Calu3 (cell line): ENCODE results near the gene NCLN. TPM values are rescaled to one million over a fixed set of nuclear protein-coding genes. Genes with fewer than 3 reads are reported as not detected.
A peak's percentile ranks its signal among the peaks of the same experiment; 100 is the strongest.

Experiments used
- BruUV-seq: library from RNA; stranded (reverse); fragments of 400-500 nt; replicated peaks from 2 replicates; lab custom pipeline; 2021; lab: Mats Ljungman, UMichigan
- CTCF ChIA-PET: fragments of 300-600 bp; sonication (Branson Sonifier 250); formaldehyde crosslinking; loops from one replicate; lab custom pipeline; 2022; ENCODE audit warnings: antibody characterized with exemption; lab: Charles Lee
- DNase-seq: peaks from one replicate; pipeline ENCODE4 v3.0.0; 2022
- H3K27ac Mint-ChIP-seq: one replicate; pipeline ENCODE4 v1.8.0; 2022; ENCODE audit warnings: mixed read lengths; ENCODE audit not compliant: unreplicated experiment
- H3K27me3 Mint-ChIP-seq: one replicate; pipeline ENCODE4 v1.8.0; 2022; ENCODE audit warnings: mixed read lengths; ENCODE audit not compliant: unreplicated experiment
- H3K36me3 Mint-ChIP-seq: one replicate; pipeline ENCODE4 v1.8.0; 2022; ENCODE audit warnings: mild to moderate bottlenecking, moderate library complexity, mixed read lengths; ENCODE audit not compliant: insufficient read depth, unreplicated experiment
- H3K4me1 Mint-ChIP-seq: one replicate; pipeline ENCODE4 v1.8.0; 2022; ENCODE audit warnings: mild to moderate bottlenecking, low read depth, mixed read lengths; ENCODE audit not compliant: unreplicated experiment
- H3K4me3 Mint-ChIP-seq: one replicate; pipeline ENCODE4 v1.8.0; 2022; ENCODE audit warnings: mild to moderate bottlenecking, low read depth, moderate library complexity, mixed read lengths; ENCODE audit not compliant: unreplicated experiment
- H3K9me3 Mint-ChIP-seq: one replicate; pipeline ENCODE4 v1.8.0; 2022; ENCODE audit warnings: low read depth, mixed read lengths; ENCODE audit not compliant: unreplicated experiment
- intact Hi-C: fragments of 100-400 bp; cut with micrococcal nuclease; formaldehyde crosslinking; loops from one replicate; pipeline ENCODE4 v1.10.0; 2022; ENCODE audit not compliant: unreplicated experiment
- total RNA-seq: library from RNA; stranded (reverse); gene quantifications from 2 replicates; pipeline ENCODE4 v1.2.3, GENCODE V29; 2022
- TF ChIP-seq, protein P1 (sequence below): fragments of 200-600 bp; IDR thresholded peaks from one replicate; pipeline ENCODE4 v1.8.0; 2022; ENCODE audit warnings: antibody characterized with exemption; ENCODE audit not compliant: unreplicated experiment

Gene NCLN
- total RNA-seq, 1 experiment from 2014 or later: 79.6 TPM

DNA sequence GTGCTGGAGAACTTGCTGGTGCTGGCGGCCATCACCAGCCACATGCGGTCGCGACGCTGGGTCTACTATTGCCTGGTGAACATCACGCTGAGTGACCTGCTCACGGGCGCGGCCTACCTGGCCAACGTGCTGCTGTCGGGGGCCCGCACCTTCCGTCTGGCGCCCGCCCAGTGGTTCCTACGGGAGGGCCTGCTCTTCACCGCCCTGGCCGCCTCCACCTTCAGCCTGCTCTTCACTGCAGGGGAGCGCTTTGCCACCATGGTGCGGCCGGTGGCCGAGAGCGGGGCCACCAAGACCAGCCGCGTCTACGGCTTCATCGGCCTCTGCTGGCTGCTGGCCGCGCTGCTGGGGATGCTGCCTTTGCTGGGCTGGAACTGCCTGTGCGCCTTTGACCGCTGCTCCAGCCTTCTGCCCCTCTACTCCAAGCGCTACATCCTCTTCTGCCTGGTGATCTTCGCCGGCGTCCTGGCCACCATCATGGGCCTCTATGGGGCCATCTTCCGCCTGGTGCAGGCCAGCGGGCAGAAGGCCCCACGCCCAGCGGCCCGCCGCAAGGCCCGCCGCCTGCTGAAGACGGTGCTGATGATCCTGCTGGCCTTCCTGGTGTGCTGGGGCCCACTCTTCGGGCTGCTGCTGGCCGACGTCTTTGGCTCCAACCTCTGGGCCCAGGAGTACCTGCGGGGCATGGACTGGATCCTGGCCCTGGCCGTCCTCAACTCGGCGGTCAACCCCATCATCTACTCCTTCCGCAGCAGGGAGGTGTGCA, 6.6 kb upstream of the NCLN start:
- H3K36me3 Mint-ChIP-seq: peaks cover 4% of the 10 kb centered on the region
- no TSS peak for BruUV-seq
- intact Hi-C loops: no loop called here
- DNase-seq: no peak
- H3K4me1 Mint-ChIP-seq: no peaks in the 10 kb centered on the region
- no peak overlapping the region for H3K4me3 Mint-ChIP-seq
- H3K27ac Mint-ChIP-seq: no peak overlapping the region
- TF ChIP-seq, protein P1, sequence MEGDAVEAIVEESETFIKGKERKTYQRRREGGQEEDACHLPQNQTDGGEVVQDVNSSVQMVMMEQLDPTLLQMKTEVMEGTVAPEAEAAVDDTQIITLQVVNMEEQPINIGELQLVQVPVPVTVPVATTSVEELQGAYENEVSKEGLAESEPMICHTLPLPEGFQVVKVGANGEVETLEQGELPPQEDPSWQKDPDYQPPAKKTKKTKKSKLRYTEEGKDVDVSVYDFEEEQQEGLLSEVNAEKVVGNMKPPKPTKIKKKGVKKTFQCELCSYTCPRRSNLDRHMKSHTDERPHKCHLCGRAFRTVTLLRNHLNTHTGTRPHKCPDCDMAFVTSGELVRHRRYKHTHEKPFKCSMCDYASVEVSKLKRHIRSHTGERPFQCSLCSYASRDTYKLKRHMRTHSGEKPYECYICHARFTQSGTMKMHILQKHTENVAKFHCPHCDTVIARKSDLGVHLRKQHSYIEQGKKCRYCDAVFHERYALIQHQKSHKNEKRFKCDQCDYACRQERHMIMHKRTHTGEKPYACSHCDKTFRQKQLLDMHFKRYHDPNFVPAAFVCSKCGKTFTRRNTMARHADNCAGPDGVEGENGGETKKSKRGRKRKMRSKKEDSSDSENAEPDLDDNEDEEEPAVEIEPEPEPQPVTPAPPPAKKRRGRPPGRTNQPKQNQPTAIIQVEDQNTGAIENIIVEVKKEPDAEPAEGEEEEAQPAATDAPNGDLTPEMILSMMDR: no peak
- H3K27me3 Mint-ChIP-seq: no peaks in the 10 kb centered on the region
- CTCF ChIA-PET: no interaction called here
- no peaks in the 10 kb centered on the region for H3K9me3 Mint-ChIP-seq

DNA sequence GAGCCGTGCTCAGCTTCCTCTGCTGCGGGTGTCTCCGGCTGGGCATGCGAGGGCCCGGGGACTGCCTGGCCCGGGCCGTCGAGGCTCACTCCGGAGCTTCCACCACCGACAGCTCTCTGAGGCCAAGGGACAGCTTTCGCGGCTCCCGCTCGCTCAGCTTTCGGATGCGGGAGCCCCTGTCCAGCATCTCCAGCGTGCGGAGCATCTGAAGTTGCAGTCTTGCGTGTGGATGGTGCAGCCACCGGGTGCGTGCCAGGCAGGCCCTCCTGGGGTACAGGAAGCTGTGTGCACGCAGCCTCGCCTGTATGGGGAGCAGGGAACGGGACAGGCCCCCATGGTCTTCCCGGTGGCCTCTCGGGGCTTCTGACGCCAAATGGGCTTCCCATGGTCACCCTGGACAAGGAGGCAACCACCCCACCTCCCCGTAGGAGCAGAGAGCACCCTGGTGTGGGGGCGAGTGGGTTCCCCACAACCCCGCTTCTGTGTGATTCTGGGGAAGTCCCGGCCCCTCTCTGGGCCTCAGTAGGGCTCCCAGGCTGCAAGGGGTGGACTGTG, 5.9 kb upstream of the NCLN start:
- H3K27ac Mint-ChIP-seq: no peak overlapping the region
- intact Hi-C loops: no loop called here
- H3K4me1 Mint-ChIP-seq: no peaks in the 10 kb centered on the region
- CTCF ChIA-PET: no interaction called here
- no TSS peak for BruUV-seq
- no peak for DNase-seq
- no peaks in the 10 kb centered on the region for H3K9me3 Mint-ChIP-seq
- H3K36me3 Mint-ChIP-seq: peaks cover 4% of the 10 kb centered on the region
- TF ChIP-seq, protein P1: no peak
- H3K27me3 Mint-ChIP-seq: no peaks in the 10 kb centered on the region
- H3K4me3 Mint-ChIP-seq: no peak overlapping the region

DNA sequence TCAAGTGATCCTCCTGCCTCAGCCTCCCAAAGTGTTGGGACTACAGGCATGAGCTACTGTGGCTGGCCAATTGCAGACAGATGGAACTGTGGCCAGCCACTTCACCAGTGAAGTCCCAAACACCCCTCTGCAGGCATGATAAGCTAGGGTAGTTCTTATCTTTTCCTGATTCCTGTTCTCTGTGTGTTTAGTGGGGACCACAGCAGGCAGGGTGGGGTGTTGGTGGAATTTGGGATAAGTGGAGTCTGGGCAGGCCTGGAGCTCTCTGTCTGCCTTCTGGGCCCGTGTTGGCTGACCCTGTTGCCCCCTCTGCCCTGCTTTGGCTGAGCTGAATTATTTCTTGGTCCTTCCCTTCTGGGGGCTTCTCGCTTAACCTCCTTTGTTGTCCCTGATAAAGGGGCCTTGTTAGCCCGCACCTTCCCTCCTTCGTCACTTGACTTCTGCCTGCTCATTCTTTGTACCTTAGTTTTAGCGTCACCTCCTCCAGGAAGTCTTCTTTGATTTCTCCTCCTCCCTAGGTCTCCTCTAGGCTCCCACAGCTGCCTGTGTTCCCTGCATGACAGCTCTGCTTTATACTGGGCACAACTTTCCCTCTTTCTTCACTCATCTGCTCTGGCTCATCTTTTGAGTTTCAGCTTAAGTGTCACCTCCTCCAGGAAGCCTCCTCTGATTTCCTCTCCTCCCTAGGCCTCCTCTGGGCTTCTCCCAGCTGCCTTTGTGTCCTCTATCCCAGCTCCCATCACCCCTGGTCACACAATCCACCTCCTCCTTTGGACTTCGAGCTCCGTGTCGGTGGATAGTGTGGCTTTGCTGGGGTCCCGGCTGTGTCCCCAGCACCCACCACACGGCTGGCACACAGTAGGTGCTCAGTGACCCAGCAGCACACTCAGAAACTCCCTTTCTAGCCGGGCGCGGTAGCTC, 1.7 kb upstream of the NCLN start:
- no TSS peak for BruUV-seq
- Mint-ChIP-seq H3K27me3 (no peaks in the 10 kb centered on the region), H3K9me3 (no peaks in the 10 kb centered on the region), H3K4me3 (no peak overlapping the region), H3K27ac (peak overlapping the region; percentile 54), H3K4me1 (peaks cover 17% of the 10 kb centered on the region), H3K36me3 (peaks cover 25% of the 10 kb centered on the region)
- intact Hi-C loops: no loop called here
- DNase-seq: no peak
- CTCF ChIA-PET: interaction anchor here (0.6 kb wide), 1 partner anchor 1182 kb away, joined by 3 read pairs; no protein-coding TSS in a partner anchor
- TF ChIP-seq, protein P1: no peak

DNA sequence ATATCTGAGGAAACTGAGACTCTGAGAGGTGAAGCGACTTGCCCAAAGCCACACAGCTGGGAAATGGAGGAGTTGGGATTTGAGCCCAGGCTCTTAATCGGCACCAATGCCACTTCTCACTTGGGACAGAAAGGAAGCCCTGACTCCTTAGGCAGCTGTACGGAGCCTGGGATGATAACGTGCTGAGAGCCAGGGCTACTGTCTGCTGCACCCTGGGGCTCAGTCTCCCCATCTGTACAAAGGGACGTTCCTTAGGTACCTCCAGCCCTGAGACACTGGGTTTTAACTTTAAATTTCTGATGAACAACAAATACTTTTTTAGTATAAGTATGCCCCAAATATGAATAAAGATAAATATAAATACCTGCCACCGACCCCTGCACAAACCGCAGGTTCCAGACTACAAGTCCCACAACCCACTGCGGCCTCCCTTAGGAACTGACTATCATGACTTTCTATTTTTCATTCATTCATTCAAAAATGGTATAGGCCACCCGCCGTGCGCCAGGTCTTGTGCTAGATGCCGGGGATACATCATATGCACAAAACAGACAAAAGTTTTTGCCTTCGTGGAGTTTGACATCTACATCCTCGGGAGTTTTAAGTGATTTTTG, 776 bp upstream of the NCLN start:
- intact Hi-C loops: no loop called here
- Mint-ChIP-seq H3K36me3 (peaks cover 21% of the 10 kb centered on the region), H3K4me1 (peaks cover 17% of the 10 kb centered on the region), H3K9me3 (no peaks in the 10 kb centered on the region), H3K4me3 (peak overlapping the region; percentile 93), H3K27me3 (no peaks in the 10 kb centered on the region), H3K27ac (peak overlapping the region; percentile 68)
- no TSS peak for BruUV-seq
- CTCF ChIA-PET: interaction anchor here (0.5 kb wide), 1 partner anchor 91 kb away, joined by 3 read pairs; no protein-coding TSS in a partner anchor
- TF ChIP-seq, protein P1: no peak
- DNase-seq: peak; percentile 51
